Measurements from ENCODE around the gene PKP4.

PKP4 gene

DNA sequence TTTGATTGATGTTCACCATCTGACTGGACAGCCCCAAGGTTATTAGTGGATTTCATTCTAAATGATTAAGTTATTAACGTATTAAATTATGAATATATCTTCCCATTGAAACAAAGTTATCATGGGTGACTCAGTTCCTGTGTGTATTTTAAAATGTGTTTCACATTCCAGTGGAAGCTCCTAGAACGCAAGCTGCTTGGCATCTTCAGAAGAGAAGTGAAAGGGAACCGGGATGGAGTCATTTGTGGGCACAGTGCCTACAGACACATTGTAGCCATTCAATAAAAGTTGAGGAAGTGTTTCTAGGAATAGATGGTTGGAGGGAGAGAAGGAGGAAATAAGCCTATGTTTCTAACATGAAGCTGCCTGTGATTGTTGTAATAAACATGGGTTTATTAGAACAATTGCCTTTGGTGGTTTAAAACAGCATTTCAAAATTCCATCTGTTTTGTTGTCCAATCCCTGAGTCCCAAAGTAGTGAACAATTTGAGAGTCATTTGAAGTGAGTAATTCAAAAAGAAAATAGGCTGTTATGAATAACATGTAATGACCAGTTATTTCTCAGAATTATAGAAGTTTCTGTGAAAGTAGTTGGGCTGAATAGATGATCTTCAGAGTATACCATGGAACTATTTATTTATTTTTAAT, 143.5 kb downstream of the PKP4 start:
- DNase-seq (ENCODE audit: low spot score) = no peak

DNA sequence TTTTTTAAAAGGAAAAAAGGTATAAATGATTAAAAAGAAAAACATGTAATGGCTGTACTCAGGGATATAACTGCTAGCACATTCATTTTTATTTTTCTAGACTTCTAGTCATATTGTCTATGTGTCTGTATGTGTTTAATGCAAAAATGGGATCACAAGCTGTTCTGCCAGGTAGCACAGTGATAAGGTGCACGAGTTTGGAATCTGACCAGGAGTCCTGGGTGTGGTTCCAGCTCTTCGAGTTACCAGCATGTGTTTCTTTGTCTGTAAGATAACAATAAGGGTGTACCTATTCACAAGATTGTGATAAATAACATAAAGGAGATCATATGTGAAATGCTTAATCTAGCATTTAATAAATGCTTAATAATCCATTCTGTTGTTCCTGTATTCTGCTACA, 145.3 kb downstream of the PKP4 start:
- DNase-seq (ENCODE audit: low spot score) = peak; percentile 33

- no peak for DNase-seq (ENCODE audit: low spot score)
Measured at GRCh38 chr2:158603205-158603604, 146.5 kb downstream of the PKP4 start.

DNA sequence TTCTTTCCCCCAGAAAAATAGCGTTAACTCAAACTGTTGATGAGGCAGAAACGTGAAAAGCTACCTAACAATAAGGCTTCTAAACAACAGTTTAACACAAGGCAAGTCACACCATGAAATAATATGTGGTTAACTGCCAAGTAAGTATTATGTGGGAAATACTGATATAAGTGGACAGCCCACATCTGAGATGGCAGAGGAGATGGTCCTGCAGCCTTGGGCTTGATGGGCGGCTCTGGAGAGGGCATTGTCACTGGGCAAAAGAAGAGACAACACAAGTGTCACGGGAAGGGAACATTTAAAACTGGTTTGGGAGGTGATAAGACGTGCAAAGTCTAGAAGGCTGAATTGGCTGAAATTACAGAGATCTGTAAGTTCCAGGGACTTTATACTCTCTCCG, 147.2 kb downstream of the PKP4 start:
- no peak for DNase-seq (ENCODE audit: low spot score)

DNA sequence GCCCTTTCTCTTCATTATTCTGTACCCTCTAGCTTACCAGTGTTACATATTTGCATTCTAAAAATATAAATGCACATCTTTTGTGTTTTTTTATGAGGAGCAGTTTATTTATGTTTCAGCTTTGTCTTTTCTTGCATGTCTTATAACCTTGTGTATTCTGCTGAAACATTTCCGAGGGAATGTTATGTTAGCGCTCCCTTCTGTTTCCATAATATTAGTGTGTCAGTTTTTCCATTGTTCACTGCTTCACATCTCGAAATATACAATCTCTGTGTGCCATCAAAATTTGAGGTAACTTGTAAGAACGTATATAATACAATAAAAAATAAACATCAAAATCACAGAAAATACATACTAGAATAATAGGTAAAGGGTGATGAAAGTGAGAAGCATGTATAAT, 153.3 kb downstream of the PKP4 start:
- DNase-seq (ENCODE audit: low spot score) = no peak

GRCh38 chr2:158616480-158617000, 159.8 kb downstream of the PKP4 start:
- no peak for DNase-seq (ENCODE audit: low spot score)

- DNase-seq (ENCODE audit: low spot score) = no peak
Measured at GRCh38 chr2:158618891-158619490, 162.2 kb downstream of the PKP4 start.

DNA sequence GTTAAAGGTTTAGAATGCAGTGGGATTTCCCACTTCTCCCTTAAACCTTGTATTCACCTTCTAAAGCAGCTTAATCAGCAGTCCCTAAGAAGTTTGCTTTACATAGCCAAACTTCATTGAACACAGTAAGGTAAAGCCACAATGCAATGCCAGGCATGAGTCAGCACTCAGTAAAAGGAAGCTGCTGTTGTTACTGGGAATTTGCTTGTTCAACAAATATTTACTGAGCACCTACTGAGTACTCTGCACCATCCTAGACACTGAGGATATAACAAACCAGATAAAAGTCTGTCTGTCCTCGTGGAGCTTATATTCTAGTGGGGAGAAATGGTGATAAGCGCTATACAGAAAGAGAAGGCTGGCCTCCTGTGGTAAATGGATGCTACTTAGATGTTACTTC, 162.7 kb downstream of the PKP4 start:
- no peak for DNase-seq (ENCODE audit: low spot score)

DNA sequence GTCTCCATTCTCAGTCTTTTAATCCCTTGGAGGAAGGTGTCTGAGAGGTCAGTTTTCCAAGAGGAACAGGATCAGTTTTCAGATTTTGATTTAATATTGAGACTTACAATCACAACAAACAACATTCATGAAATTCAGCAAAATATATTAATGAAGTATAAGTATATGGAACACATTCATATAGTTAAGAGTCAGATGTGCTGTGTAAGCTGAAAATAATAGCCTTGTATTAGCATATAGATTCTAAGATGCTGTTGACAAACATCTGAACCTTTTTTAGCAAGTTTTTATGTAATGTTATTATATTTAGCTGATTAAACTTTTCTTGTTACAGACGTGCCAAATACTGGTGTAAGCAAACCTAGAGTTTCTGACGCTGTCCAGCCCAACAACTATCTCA, 163.9 kb downstream of the PKP4 start:
- DNase-seq (ENCODE audit: low spot score) = no peak

DNA sequence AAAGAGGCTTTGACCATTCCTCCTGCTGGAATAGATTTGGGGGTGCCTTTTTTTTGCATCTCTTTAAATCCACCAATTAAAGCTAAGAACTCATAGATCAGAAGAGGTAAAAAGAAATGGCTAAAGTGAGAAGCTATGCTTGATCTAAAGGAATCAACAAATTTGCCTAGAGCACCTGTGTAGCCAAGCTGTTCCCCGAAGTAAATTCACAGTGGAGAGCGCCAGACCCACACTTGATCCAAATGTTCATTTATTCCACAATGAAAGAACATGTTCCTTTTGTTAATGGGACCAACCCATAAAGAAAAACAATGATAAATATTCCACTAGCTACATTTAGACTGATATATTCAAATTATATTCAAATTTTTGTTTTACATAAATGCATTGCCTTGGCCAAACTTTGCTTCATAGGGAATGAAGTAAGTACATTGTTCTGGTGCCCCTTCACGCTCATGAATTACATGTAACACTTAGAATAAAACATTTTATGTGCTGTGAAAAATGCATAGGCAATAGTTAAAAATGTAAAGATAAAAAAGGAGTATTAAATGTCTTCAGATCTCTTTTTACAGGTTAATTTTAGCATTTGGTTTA, 167.4 kb downstream of the PKP4 start:
- DNase-seq (ENCODE audit: low spot score) = peak; percentile 71

DNA sequence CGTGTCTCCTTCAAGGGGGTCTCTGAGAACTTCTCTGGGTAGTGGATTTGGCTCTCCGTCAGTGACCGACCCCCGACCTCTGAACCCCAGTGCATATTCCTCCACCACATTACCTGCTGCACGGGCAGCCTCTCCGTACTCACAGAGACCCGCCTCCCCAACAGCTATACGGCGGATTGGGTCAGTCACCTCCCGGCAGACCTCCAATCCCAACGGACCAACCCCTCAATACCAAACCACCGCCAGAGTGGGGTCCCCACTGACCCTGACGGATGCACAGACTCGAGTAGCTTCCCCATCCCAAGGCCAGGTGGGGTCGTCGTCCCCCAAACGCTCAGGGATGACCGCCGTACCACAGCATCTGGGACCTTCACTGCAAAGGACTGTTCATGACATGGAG, 168.2 kb downstream of the PKP4 start:
- no peak for DNase-seq (ENCODE audit: low spot score)

GRCh38 chr2:158629116-158629515, 172.4 kb downstream of the PKP4 start:
- DNase-seq (ENCODE audit: low spot score) = no peak

GRCh38 chr2:158633261-158633660, 176.5 kb downstream of the PKP4 start:
- no peak for DNase-seq (ENCODE audit: low spot score)

- no peak for DNase-seq (ENCODE audit: low spot score)
Measured at GRCh38 chr2:158634627-158635026, 177.9 kb downstream of the PKP4 start.

GRCh38 chr2:158635961-158636601, 179.3 kb downstream of the PKP4 start:
- DNase-seq (ENCODE audit: low spot score) = peak; percentile 42

DNA sequence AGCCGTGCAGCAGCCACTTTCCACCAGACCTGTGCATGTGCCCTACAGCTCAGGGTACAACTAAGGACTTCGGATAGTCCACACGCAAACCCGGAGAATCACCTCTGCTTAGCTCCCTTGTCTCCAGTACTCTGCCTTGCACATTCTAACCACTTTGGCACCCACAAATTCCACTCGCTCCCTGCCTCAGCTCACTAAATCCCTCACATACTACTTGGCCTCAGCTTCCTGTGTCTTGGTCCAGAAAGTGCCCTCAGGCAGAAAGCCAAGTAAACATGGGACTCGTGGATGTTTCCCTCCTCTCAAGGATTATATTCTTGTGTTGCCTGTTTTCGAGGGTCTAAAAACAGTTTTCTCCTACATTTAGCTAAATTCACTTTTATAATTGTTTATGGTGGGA, 180.6 kb downstream of the PKP4 start:
- peak; percentile 31 for DNase-seq (ENCODE audit: low spot score)

- DNase-seq (ENCODE audit: low spot score) = no peak
Measured at GRCh38 chr2:158644139-158644538, 187.4 kb downstream of the PKP4 start.

DNA sequence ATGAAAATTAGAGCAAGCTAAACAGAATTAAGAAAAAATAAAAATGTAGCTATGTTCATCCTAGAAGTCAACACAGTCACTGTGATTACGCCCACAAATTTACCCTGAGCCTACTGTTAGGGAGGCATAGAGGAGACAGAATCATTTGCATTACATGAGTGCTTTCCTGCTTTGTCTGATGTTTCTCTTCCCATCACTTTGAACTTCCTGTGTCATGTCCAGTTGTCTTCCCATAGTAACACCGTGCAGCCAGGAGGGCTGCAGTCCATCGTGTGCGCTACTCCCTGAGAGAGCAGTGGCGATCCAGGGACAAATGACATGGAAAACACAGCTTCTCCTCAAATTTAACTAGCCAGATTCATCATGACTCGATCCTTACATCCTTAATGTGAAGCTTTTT, 188.5 kb downstream of the PKP4 start:
- DNase-seq (ENCODE audit: low spot score) = no peak

DNA sequence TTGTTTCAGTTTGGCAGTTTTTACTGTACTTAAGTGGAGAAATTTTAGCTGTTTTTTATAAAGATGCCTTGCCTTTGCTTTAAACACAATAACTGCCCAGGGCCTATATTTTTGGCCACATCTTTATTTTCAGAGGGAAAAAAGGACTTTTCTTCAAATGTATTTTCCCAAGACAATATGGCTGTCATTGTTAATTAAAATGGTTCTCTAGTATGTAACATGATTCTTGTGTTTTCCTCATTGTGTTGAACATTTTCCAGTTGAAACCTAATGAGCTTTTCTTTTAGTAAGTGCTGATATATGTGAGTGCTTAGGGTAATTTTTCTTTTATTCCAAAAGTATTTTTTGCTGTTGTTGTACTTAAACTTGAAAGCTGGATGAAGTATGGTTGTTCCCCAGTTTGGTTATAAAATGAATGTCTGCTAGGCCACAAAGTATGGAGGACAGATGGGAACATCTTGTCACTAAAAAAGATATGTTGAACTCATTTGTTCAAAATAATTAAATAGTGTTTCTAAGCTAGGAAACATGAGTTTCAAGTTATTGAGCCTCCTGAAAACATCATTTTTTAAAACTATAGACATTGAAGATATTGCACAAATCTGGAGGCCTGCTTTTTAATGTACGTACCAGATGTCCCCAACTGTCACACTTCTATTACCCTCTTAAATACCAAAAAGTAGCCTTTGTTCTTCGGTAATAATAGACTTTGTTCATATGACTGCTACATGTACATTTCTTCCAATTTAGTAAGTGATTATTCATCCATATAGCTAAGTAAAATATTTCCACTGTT, 190.9 kb downstream of the PKP4 start:
- no peak for DNase-seq (ENCODE audit: low spot score)

GRCh38 chr2:158649846-158650245, 193.1 kb downstream of the PKP4 start:
- peak; percentile 32 for DNase-seq (ENCODE audit: low spot score)

- no peak for DNase-seq (ENCODE audit: low spot score)
Measured at GRCh38 chr2:158650646-158651357, 194.1 kb downstream of the PKP4 start.
